ENCODE data around the gene FXYD5. TPM values are rescaled to one million over a fixed set of nuclear protein-coding genes. Genes with fewer than 3 reads are reported as not detected.

FXYD5 gene
- total RNA-seq, 1 experiment from 2014 or later = 100 TPM

DNA sequence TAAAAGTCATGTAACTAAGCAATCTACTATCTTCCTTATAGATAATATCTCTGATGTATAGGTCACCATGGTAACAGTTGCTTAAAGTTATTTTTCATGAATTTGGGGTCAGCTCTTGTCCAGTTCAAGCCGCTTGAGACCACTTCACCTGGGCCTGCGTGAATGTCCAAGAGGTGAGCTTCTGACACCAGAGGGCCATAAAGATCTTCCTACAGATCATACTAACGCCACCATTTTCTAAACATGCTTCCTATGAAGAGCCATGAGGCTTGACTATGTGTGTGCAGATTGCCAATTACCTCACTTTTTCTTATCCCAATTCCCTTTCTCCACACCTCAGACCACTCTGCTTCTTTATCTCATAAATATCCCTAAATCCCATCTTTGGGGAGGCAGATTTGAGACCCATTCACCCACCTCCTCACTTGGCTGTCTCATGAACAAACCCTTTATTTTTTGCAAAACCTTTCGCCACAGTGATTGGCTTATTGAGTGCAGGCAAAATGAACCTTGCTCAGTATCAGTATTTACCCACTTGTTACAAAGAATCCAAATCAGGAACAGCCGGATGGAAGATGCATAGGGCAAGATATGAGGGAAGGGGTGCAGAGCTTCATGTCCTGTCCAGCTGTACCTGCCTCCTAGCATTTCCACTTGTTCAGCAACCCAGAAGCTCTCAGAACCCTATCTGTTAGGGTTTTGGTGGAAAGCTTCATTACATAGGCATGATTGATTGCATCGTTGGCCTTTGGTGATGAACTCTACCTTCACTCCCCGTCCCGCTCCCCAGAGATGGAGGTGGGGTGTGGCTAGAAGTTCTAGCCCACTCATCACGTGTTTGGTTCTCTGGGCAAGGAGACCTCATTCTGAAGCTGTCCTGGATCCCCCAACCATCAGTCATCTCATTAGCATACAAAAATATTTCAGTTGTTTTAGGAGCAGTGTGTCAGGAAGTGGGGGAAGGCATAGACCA, 39.8 kb downstream of the FXYD5 start:
- no peak overlapping the region for H4K8ac ChIP-seq (replicated peaks; ENCODE audit: insufficient read length, low read depth, low read length)
- DNase-seq = no peak
- H3K9ac ChIP-seq (ENCODE audit: extremely low read depth, insufficient read length, low read length) = no peak overlapping the region
- no peak overlapping the region for H3K27ac Mint-ChIP-seq
- no peak overlapping the region for H2AFZ ChIP-seq (ENCODE audit: low read length)
- no peak overlapping the region for H3K4me2 ChIP-seq (ENCODE audit: insufficient read depth, insufficient read length, low read length)
- H4K91ac ChIP-seq (ENCODE audit: insufficient read length, low read depth, low read length) = no peak overlapping the region
- H3K4me1 ChIP-seq (ENCODE audit: insufficient read depth, low read length) = peaks cover 6% of the 10 kb centered on the region; the same call in 1 of the 2 replicates
- TF ChIP-seq, protein P1, sequence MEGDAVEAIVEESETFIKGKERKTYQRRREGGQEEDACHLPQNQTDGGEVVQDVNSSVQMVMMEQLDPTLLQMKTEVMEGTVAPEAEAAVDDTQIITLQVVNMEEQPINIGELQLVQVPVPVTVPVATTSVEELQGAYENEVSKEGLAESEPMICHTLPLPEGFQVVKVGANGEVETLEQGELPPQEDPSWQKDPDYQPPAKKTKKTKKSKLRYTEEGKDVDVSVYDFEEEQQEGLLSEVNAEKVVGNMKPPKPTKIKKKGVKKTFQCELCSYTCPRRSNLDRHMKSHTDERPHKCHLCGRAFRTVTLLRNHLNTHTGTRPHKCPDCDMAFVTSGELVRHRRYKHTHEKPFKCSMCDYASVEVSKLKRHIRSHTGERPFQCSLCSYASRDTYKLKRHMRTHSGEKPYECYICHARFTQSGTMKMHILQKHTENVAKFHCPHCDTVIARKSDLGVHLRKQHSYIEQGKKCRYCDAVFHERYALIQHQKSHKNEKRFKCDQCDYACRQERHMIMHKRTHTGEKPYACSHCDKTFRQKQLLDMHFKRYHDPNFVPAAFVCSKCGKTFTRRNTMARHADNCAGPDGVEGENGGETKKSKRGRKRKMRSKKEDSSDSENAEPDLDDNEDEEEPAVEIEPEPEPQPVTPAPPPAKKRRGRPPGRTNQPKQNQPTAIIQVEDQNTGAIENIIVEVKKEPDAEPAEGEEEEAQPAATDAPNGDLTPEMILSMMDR (conservative IDR thresholded peaks at IDR 0.05) = no peak
- H2BK12ac ChIP-seq (ENCODE audit: insufficient read length, low read depth, low read length) = no peak overlapping the region
- no peak overlapping the region for H3K23ac ChIP-seq (ENCODE audit: insufficient read length, low read depth, low read length)
- peaks cover 3% of the 10 kb centered on the region in 2 experiments; a peak in 3 of 5 replicates for H3K9me3 Mint-ChIP-seq
- no peaks in the 10 kb centered on the region for H3K79me2 ChIP-seq (ENCODE audit: insufficient read depth, low read length)
- peaks cover 2% of the 10 kb centered on the region; the same call in 1 of the 2 replicates for H3K27me3 Mint-ChIP-seq (ENCODE audit: low read depth)
- H2BK15ac ChIP-seq (ENCODE audit: low read depth, low read length) = no peak overlapping the region
- no peak overlapping the region for H3T11ph ChIP-seq (ENCODE audit: low read length)
- H3K27me3 ChIP-seq (ENCODE audit: insufficient read depth, low read length) = no peaks in the 10 kb centered on the region
- no peak overlapping the region for H2BK20ac ChIP-seq (ENCODE audit: low read depth, low read length, poor library complexity, severe bottlenecking)
- no peak overlapping the region for H3K4me3 Mint-ChIP-seq
- no peak overlapping the region for H3K56ac ChIP-seq (ENCODE audit: insufficient read length, low read depth, low read length)
- H4K5ac ChIP-seq (ENCODE audit: insufficient read length, low read depth, low read length) = no peak overlapping the region
- peaks cover 7% of the 10 kb centered on the region in 2 experiments for H3K4me1 Mint-ChIP-seq
- WGBS (ENCODE audit: extremely low coverage, insufficient read length, low lambda C conversion rate) = no CpG with 5 or more reads among the region's 9 CpGs
- H3K9me3 ChIP-seq (ENCODE audit: control insufficient read depth, low read depth, low read length) = no peaks in the 10 kb centered on the region
- H2BK120ac ChIP-seq (ENCODE audit: low read depth, low read length, poor library complexity, severe bottlenecking) = no peak overlapping the region
- no peaks in the 10 kb centered on the region for H3K23me2 ChIP-seq (ENCODE audit: insufficient read length, low read depth, low read length, poor library complexity, severe bottlenecking)
- peaks cover 0 to 4% (median 0%) of the 10 kb centered on the region in 3 experiments; a peak in 1 of 7 replicates for H3K36me3 Mint-ChIP-seq (ENCODE audit: insufficient read depth in 1 of 3, low read depth in 3 of 3)
- H3K18ac ChIP-seq (ENCODE audit: insufficient read length, low read depth, low read length) = no peak overlapping the region
- no peak overlapping the region for H2AK5ac ChIP-seq (ENCODE audit: insufficient read length, low read length)
- no peak overlapping the region for H3K27ac ChIP-seq (ENCODE audit: insufficient read length, low read depth, low read length)
- H3K4ac ChIP-seq (ENCODE audit: low read depth, low read length) = no peak overlapping the region
- no peak overlapping the region for H2BK5ac ChIP-seq (ENCODE audit: insufficient read length, low read length)
- no peaks in the 10 kb centered on the region for H4K20me1 ChIP-seq (ENCODE audit: control insufficient read depth, insufficient read depth, insufficient read length)
- no peaks in the 10 kb centered on the region for H3K79me1 ChIP-seq (ENCODE audit: insufficient read depth, low read depth, low read length, poor library complexity, severe bottlenecking)
- no peak overlapping the region for H3K14ac ChIP-seq (ENCODE audit: insufficient read depth, low read length)
